ENCODE results near the gene WWOX. TPM values are rescaled to one million over a fixed set of nuclear protein-coding genes. Genes with fewer than 3 reads are reported as not detected.

Gene WWOX
- total RNA-seq, 1 donor from 2014 or later = 7.3 TPM

DNA sequence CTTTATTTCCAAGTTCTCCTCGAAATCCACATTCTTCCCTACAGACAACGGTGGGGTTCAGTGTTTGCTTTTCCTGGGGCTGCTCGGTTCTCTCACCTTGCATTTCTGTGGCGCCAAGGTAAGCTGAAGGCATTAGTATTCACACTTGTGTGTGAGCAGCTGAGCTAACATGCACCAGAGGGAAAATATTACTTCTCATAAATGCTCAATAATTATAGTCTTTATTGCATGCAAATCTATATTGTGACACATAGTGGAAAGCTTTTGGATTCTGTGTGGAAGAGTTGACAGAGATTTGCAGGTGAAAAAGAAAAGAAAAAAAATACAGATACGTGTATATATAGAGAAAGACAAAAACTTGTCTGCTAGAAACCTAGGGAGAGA is 1089.3 kb downstream of the WWOX start:
- H4K20me1 ChIP-seq (ENCODE audit: insufficient read depth, low read length) = no peaks in the 10 kb centered on the region
- H2AFZ ChIP-seq (ENCODE audit: low read depth, low read length) = no peak overlapping the region
- Mint-ChIP-seq H3K36me3 (ENCODE audit: low read depth, unreplicated experiment) (no peaks in the 10 kb centered on the region), H3K9me3 (ENCODE audit: unreplicated experiment) (peaks cover 3% of the 10 kb centered on the region), H3K27ac (ENCODE audit: unreplicated experiment) (no peak overlapping the region), H3K4me3 (ENCODE audit: unreplicated experiment) (no peak overlapping the region), H3K4me1 (ENCODE audit: low read depth, unreplicated experiment) (peaks cover 16% of the 10 kb centered on the region), H3K27me3 (ENCODE audit: low read depth, unreplicated experiment) (peaks cover 8% of the 10 kb centered on the region)
- no peaks in the 10 kb centered on the region for H3K9me3 ChIP-seq (ENCODE audit: insufficient read depth, low read depth, low read length)
- no peaks in the 10 kb centered on the region for H3K4me1 ChIP-seq (ENCODE audit: insufficient read depth, low read length)
- no peak overlapping the region for H3K9ac ChIP-seq (ENCODE audit: low read length)
- H3K27ac ChIP-seq (ENCODE audit: low read depth, low read length) = no peak overlapping the region
- no peaks in the 10 kb centered on the region for H3K27me3 ChIP-seq (ENCODE audit: insufficient read depth, low read length)
- no peaks in the 10 kb centered on the region for H3K36me3 ChIP-seq (ENCODE audit: insufficient read depth, low read length)
- no peak overlapping the region for H3K4me3 ChIP-seq (ENCODE audit: insufficient read depth, low read depth, low read length)
- DNase-seq (ENCODE audit: low read depth) = no peak
- no peak for FAIRE-seq
- no peak overlapping the region for H3K4me2 ChIP-seq (ENCODE audit: low read length)
- TF ChIP-seq, protein P1, sequence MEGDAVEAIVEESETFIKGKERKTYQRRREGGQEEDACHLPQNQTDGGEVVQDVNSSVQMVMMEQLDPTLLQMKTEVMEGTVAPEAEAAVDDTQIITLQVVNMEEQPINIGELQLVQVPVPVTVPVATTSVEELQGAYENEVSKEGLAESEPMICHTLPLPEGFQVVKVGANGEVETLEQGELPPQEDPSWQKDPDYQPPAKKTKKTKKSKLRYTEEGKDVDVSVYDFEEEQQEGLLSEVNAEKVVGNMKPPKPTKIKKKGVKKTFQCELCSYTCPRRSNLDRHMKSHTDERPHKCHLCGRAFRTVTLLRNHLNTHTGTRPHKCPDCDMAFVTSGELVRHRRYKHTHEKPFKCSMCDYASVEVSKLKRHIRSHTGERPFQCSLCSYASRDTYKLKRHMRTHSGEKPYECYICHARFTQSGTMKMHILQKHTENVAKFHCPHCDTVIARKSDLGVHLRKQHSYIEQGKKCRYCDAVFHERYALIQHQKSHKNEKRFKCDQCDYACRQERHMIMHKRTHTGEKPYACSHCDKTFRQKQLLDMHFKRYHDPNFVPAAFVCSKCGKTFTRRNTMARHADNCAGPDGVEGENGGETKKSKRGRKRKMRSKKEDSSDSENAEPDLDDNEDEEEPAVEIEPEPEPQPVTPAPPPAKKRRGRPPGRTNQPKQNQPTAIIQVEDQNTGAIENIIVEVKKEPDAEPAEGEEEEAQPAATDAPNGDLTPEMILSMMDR (IDR thresholded peaks at IDR 0.05; ENCODE audit: insufficient read depth, low read depth, low read length) = no peak
- no peak for TF ChIP-seq EZH2 (IDR thresholded peaks at IDR 0.05; ENCODE audit: insufficient read depth, low read length)
- no peaks in the 10 kb centered on the region for H3K79me2 ChIP-seq (ENCODE audit: insufficient read depth, low read length)

DNA sequence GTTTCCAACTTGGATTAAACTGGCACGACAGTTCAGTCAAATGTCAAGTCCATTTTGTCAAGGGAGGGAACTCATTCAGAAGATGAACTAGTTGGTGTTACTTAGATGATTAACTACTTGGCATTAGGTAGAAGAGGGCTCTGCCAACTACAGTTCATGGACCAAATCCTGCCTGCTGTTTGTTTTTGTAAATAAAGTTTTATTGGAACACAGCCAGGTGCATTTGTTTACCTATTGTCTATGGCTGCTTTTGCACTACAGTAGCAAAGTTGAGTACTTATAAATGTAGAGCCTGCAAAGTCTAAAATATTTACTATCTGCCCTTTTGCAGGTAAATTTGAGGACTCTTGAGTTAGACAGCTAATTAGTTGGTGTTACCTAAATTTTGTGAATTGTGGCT is 1091.1 kb downstream of the WWOX start:
- no peak for FAIRE-seq

DNA sequence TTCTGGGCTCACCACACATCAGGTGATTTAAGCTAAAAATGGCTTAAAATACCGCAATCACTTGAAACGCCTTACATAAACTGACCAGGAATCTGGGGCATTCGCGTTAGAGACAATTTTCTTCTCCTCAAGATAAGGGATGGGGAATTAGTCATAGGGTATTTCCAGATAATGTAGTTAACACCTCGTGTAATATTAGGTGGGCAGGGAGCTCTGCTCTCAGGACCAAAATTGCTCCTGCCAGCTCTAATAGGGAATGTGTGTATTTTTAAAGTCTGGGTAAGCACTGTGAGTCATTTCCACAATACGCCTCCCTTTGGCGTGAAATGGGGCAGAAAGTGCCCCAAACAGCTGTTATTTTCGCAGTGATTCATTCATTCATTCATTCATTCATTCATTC is 1092.5 kb downstream of the WWOX start:
- Histone ChIP-seq H3K4me2 (ENCODE audit: low read length) (no peak overlapping the region), H3K9me3 (ENCODE audit: insufficient read depth, low read depth, low read length) (no peaks in the 10 kb centered on the region), H3K27ac (ENCODE audit: low read depth, low read length) (no peak overlapping the region), H3K79me2 (ENCODE audit: insufficient read depth, low read length) (no peaks in the 10 kb centered on the region), H3K36me3 (ENCODE audit: insufficient read depth, low read length) (no peaks in the 10 kb centered on the region), H3K9ac (ENCODE audit: low read length) (no peak overlapping the region), H3K4me3 (ENCODE audit: insufficient read depth, low read depth, low read length) (no peak overlapping the region), H4K20me1 (ENCODE audit: insufficient read depth, low read length) (no peaks in the 10 kb centered on the region), H3K27me3 (ENCODE audit: insufficient read depth, low read length) (no peaks in the 10 kb centered on the region), H2AFZ (ENCODE audit: low read depth, low read length) (no peak overlapping the region), H3K4me1 (ENCODE audit: insufficient read depth, low read length) (no peaks in the 10 kb centered on the region)
- TF ChIP-seq, protein P1 (IDR thresholded peaks at IDR 0.05; ENCODE audit: insufficient read depth, low read depth, low read length) = no peak
- TF ChIP-seq EZH2 (IDR thresholded peaks at IDR 0.05; ENCODE audit: insufficient read depth, low read length) = no peak
- Mint-ChIP-seq H3K36me3 (ENCODE audit: low read depth, unreplicated experiment) (no peaks in the 10 kb centered on the region), H3K4me3 (ENCODE audit: unreplicated experiment) (no peak overlapping the region), H3K27me3 (ENCODE audit: low read depth, unreplicated experiment) (peaks cover 25% of the 10 kb centered on the region), H3K4me1 (ENCODE audit: low read depth, unreplicated experiment) (peaks cover 3% of the 10 kb centered on the region), H3K9me3 (ENCODE audit: unreplicated experiment) (peaks cover 5% of the 10 kb centered on the region), H3K27ac (ENCODE audit: unreplicated experiment) (no peak overlapping the region)
- DNase-seq (ENCODE audit: low read depth) (peak; percentile 34), FAIRE-seq (no peak)

More for the DNA sequence above, 1091.1 kb downstream of the WWOX start:
- no peaks in the 10 kb centered on the region for H3K36me3 Mint-ChIP-seq (ENCODE audit: low read depth, unreplicated experiment)
- DNase-seq (ENCODE audit: low read depth) = no peak
- Histone ChIP-seq H3K79me2 (ENCODE audit: insufficient read depth, low read length) (no peaks in the 10 kb centered on the region), H3K9ac (ENCODE audit: low read length) (no peak overlapping the region), H3K36me3 (ENCODE audit: insufficient read depth, low read length) (no peaks in the 10 kb centered on the region), H3K4me2 (ENCODE audit: low read length) (no peak overlapping the region), H3K9me3 (ENCODE audit: insufficient read depth, low read depth, low read length) (no peaks in the 10 kb centered on the region), H3K27ac (ENCODE audit: low read depth, low read length) (no peak overlapping the region), H2AFZ (ENCODE audit: low read depth, low read length) (no peak overlapping the region), H3K27me3 (ENCODE audit: insufficient read depth, low read length) (no peaks in the 10 kb centered on the region), H3K4me3 (ENCODE audit: insufficient read depth, low read depth, low read length) (no peak overlapping the region), H3K4me1 (ENCODE audit: insufficient read depth, low read length) (no peaks in the 10 kb centered on the region), H4K20me1 (ENCODE audit: insufficient read depth, low read length) (no peaks in the 10 kb centered on the region)
- TF ChIP-seq, protein P1 (IDR thresholded peaks at IDR 0.05; ENCODE audit: insufficient read depth, low read depth, low read length) = no peak
- TF ChIP-seq EZH2 (IDR thresholded peaks at IDR 0.05; ENCODE audit: insufficient read depth, low read length) = no peak
- H3K27me3 Mint-ChIP-seq (ENCODE audit: low read depth, unreplicated experiment) = peaks cover 22% of the 10 kb centered on the region
- H3K9me3 Mint-ChIP-seq (ENCODE audit: unreplicated experiment) = peaks cover 5% of the 10 kb centered on the region
- no peak overlapping the region for H3K4me3 Mint-ChIP-seq (ENCODE audit: unreplicated experiment)
- H3K27ac Mint-ChIP-seq (ENCODE audit: unreplicated experiment) = no peak overlapping the region
- peaks cover 14% of the 10 kb centered on the region for H3K4me1 Mint-ChIP-seq (ENCODE audit: low read depth, unreplicated experiment)
